Panc1 (cell line): ENCODE results near the gene UBXN6.

Experiments used
- CTCF ChIP-seq: fragments of 450-650 bp; IDR thresholded peaks from 2 replicates; pipeline ENCODE4 v1.5.1; 2017; ENCODE audit warnings: mild to moderate bottlenecking
- POLR2AphosphoS5 ChIP-seq: IDR thresholded peaks from 2 replicates; pipeline ENCODE4 v1.6.1; 2012; ENCODE audit warnings: mild to moderate bottlenecking, low read depth, low read length, moderate library complexity
- REST ChIP-seq, 2 experiments: IDR thresholded peaks; 2 replicates each; pipeline ENCODE4 v1.6.1; 2011 to 2012; ENCODE audit warnings: low read depth in 2 of 2, control low read depth in 1 of 2, low read length in 1 of 2, mild to moderate bottlenecking in 1 of 2, moderate library complexity in 1 of 2; ENCODE audit not compliant: insufficient read depth in 1 of 2
- TCF7L2 ChIP-seq: IDR thresholded peaks from 2 replicates; pipeline ENCODE4 v1.6.1; 2011; ENCODE audit warnings: mild to moderate bottlenecking, low read depth, low read length, inconsistent platforms

GRCh38 chr19:4431296-4431695, 26.3 kb downstream of the UBXN6 start:
- TF ChIP-seq CTCF (no peak), POLR2AphosphoS5 (no peak), TCF7L2 (no peak), REST (IDR thresholded peaks at IDR 0.05; ENCODE audit: insufficient read depth in 1 of 2, low read depth in 2 of 2, low read length in 1 of 2) (no peak)
